ENCODE measurements around the gene LHX3. TPM values are rescaled to one million over a fixed set of nuclear protein-coding genes. Genes with fewer than 3 reads are reported as not detected.

The LHX3 gene
- total and polyA plus RNA-seq, 11 donors = not detected

GRCh38 chr9:136205707-136205992 is 722 bp upstream of the LHX3 start:
- intact Hi-C loops (cut with DNase I) = no loop called here
- no peak for ATAC-seq
- no peaks in the 10 kb centered on the region for H3K9me3 ChIP-seq
- no peak for TF ChIP-seq CTCF (IDR thresholded peaks at IDR 0.05)
- no peak for TF ChIP-seq POLR2A (IDR thresholded peaks at IDR 0.05)
- no peak for DNase-seq
- 70 to 100% (median 87%) methylated on average over 2 to 5 of the region's 5 CpGs for WGBS, 4 donors
- peaks cover 0 to 17% (median 9%) of the 10 kb centered on the region in 9 donors for H3K36me3 ChIP-seq
- H3K27ac ChIP-seq = no peak overlapping the region
- H3K4me3 ChIP-seq = no peak overlapping the region
- H3K27me3 ChIP-seq = peaks cover 30 to 48% (median 42%) of the 10 kb centered on the region in 9 donors
- peaks cover 0 to 8% (median 0%) of the 10 kb centered on the region in 12 donors for H3K4me1 ChIP-seq

GRCh38 chr9:136204145-136204805 is 653 bp downstream of the LHX3 start:
- Histone ChIP-seq H3K36me3 (peaks cover 0 to 10% (median 3%) of the 10 kb centered on the region in 9 donors), H3K27ac (no peak overlapping the region), H3K4me1 (peaks cover 0 to 13% (median 0%) of the 10 kb centered on the region in 12 donors), H3K9me3 (no peaks in the 10 kb centered on the region), H3K4me3 (no peak overlapping the region), H3K27me3 (peaks cover 44 to 62% (median 56%) of the 10 kb centered on the region in 9 donors)
- TF ChIP-seq CTCF (IDR thresholded peaks at IDR 0.05) = no peak
- TF ChIP-seq POLR2A (IDR thresholded peaks at IDR 0.05) = no peak
- ATAC-seq = no peak
- DNase-seq = no peak
- intact Hi-C loops (cut with DNase I) = no loop called here
- WGBS, 4 donors = 51 to 60% (median 54%) methylated on average over 18 to 25 of the region's 25 CpGs

GRCh38 chr9:136203408-136204144 is 1.4 kb downstream of the LHX3 start:
- Histone ChIP-seq H3K27ac (no peak overlapping the region), H3K4me1 (peaks cover 0 to 19% (median 2%) of the 10 kb centered on the region in 12 donors), H3K36me3 (peaks cover 0 to 4% (median under 1%) of the 10 kb centered on the region in 9 donors), H3K27me3 (peaks cover 50 to 69% (median 62%) of the 10 kb centered on the region in 9 donors), H3K9me3 (no peaks in the 10 kb centered on the region), H3K4me3 (no peak overlapping the region)
- DNase-seq (no peak), ATAC-seq (no peak)
- intact Hi-C loops (cut with DNase I) = no loop called here
- WGBS, 4 donors = 18 to 42% (median 20%) methylated on average over 8 to 33 of the region's 33 CpGs
- TF ChIP-seq CTCF (IDR thresholded peaks at IDR 0.05) = no peak
- no peak for TF ChIP-seq POLR2A (IDR thresholded peaks at IDR 0.05)
